Kasumi-1 (cell line): ENCODE results near the gene FATE1.
"Not testable (repeated sequence)": the region's sequence is repeated elsewhere in the genome, so short reads cannot be mapped to it uniquely, and the experiment has no call there.

Experiments
- DNase-seq, 2 experiments: peaks; one replicate each; lab custom pipeline; 2025; lab: John Stamatoyannopoulos, UW

FATE1 gene

GRCh38 chrX:151715752-151716151 is at the start of gene FATE1:
Gene FATE1, plus strand, starts transcription at chrX:151716035. Its CDS starts 85 bp downstream, at chrX:151716120.
- DNase-seq = no peak

GRCh38 chrX:151675121-151675746 is 40.6 kb upstream of the FATE1 start:
- no peak for DNase-seq

- no peak for DNase-seq
Observed at GRCh38 chrX:151676196-151676595, 39.6 kb upstream of the FATE1 start.

GRCh38 chrX:151679798-151680402 is 35.9 kb upstream of the FATE1 start:
- DNase-seq = no peak

GRCh38 chrX:151680805-151681204 is 35.0 kb upstream of the FATE1 start:
- peak; percentile 7 to 30 for DNase-seq

- DNase-seq = no peak
Observed at GRCh38 chrX:151687635-151688034, 28.2 kb upstream of the FATE1 start.

- no peak for DNase-seq
Observed at GRCh38 chrX:151688695-151689094, 27.1 kb upstream of the FATE1 start.

GRCh38 chrX:151692825-151693224 is 23.0 kb upstream of the FATE1 start:
- no peak for DNase-seq

- DNase-seq = no peak
Observed at GRCh38 chrX:151694121-151694520, 21.7 kb upstream of the FATE1 start.

GRCh38 chrX:151694661-151695582 is 20.9 kb upstream of the FATE1 start, which contains the start of gene PRRG3:
Gene PRRG3, plus strand, starts transcription at chrX:151695458. Its CDS starts 3,357 bp downstream, at chrX:151698815.
- DNase-seq = no peak

GRCh38 chrX:151695583-151696340 is 20.1 kb upstream of the FATE1 start:
- no peak for DNase-seq

- DNase-seq = not testable (repeated sequence)
Observed at GRCh38 chrX:151697082-151697481, 18.8 kb upstream of the FATE1 start.

- no peak for DNase-seq
Observed at GRCh38 chrX:151697522-151697921, 18.3 kb upstream of the FATE1 start.

- no peak for DNase-seq
Observed at GRCh38 chrX:151698485-151698884, 17.4 kb upstream of the FATE1 start.

- no peak for DNase-seq
Observed at GRCh38 chrX:151699746-151700145, 16.1 kb upstream of the FATE1 start.

GRCh38 chrX:151700581-151700980 is 15.3 kb upstream of the FATE1 start:
- DNase-seq = no peak

- no peak for DNase-seq
Observed at GRCh38 chrX:151701071-151701470, 14.8 kb upstream of the FATE1 start.

GRCh38 chrX:151701531-151701930 is 14.3 kb upstream of the FATE1 start:
- DNase-seq = no peak

- DNase-seq = no peak
Observed at GRCh38 chrX:151702026-151702714, 13.7 kb upstream of the FATE1 start.

- no peak for DNase-seq
Observed at GRCh38 chrX:151702741-151703340, 13.0 kb upstream of the FATE1 start.

GRCh38 chrX:151703487-151703886 is 12.3 kb upstream of the FATE1 start:
- no peak for DNase-seq
